GM19438 (cell line): ENCODE results near the gene CCDC185.

ENCODE experiments used
- ATAC-seq: cut with Tn5 transposase; IDR thresholded peaks from one replicate; pipeline ENCODE4 v1.9.1; 2021; ENCODE audit warnings: low read depth; ENCODE audit not compliant: unreplicated experiment

Gene CCDC185

DNA sequence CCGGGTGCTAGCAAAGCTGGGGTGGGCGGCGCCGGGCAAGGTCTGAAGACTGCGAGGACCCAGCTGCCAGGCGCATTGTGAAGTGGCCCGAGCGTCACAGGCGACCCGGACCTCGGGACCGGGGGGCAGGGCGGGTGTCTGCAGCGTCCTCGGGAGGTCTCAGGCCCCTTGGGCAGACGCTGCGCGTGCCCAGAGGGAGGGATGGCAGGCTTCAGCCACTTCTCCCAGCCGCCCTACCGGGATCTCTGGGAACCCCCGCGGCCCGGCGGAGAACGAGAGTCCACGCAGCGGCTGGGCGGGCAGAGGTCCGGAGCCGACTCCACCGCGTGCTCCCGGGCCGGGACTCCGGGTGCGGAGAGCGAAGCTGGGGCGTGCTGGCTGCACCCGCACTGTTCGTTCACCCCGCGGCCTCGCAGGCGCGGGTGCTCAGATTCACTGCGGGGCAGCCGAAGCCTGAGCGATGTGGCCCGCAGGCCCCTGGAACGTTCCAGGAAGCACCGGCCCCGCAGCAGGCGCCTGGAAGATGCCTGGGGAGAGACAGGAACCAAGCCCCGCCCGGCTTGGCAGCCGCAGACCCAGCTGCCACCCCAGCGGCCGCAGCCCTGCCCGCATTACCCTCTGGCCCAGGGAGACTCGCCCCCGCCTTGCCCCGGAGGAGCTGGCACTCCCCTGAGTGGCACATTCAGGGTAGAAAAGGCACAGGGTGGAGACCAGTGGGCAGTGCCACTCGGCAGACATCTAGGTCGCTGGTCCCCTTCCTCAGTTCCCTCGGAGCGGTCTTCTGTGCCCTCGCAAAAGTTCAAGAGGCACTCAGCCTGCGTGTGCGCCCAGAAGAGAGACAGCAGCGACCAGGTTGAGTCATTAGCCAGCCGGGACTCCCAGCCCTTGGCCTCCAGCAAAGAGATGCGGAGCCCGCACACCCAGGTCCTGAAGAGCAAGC is at the start of gene CCDC185:
TSS of gene CCDC185 (plus strand) at position 141 of the 940 bp plus-strand sequence. CDS start at position 202, 61 bp downstream.
- no peak for ATAC-seq

DNA sequence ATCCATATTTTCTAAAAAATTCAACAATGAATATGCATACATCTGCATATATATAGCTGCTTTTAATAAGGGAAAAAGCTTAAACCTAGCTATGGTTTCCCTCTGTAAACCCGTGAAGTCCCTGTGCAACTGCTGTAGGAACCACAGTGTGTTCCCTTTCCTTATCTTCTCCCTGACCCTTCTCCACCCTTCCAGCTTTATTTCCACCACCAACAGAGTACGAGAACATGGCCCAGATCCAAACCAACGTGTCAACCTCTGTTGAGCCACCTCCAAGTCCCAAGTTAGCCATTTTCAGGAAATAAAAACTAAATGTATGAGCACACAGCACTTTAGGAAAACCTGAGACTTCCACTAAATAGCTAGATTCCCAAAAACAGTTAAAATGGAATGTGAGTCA is 49.5 kb upstream of the CCDC185 start:
- ATAC-seq, result no peak

DNA sequence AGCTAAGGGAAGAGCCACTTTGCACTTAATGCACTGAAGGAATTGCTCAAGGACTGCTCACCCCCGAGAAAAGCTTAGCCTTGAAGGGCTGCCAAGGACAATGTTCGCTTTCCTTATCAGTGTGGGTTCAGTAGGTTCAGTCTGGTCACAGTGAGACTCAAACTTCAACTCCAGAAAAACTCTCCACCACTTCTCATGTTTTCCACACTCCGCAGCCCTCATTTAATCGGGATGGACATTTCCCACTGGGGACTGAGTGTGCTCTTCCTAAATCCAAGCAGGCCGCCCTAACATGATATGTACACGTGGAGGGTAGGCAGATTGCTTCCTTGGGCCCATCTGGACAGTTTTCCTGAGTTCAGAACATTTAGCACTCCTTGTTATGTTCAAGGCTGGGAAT is 48.7 kb upstream of the CCDC185 start:
- no peak for ATAC-seq

DNA sequence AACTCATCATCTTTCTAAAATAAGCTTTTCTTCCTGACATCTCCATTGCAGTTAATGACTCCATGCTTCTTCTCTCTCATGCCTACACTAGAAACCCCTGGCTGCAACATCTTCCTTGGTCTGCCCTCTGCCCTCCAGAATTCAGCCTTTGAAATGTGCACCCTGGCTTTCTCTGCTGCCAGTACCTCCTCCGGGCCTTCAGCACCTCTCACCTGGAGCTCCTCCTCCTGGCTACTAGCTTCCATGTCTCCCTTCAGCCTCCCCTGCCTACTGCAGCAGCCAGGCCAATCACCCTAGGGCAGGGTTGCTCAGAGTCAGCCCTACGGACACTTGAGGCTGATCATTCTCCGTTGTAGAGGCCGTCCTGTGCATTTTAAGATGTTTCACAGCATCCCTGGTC is 47.5 kb upstream of the CCDC185 start:
- ATAC-seq, result no peak

DNA sequence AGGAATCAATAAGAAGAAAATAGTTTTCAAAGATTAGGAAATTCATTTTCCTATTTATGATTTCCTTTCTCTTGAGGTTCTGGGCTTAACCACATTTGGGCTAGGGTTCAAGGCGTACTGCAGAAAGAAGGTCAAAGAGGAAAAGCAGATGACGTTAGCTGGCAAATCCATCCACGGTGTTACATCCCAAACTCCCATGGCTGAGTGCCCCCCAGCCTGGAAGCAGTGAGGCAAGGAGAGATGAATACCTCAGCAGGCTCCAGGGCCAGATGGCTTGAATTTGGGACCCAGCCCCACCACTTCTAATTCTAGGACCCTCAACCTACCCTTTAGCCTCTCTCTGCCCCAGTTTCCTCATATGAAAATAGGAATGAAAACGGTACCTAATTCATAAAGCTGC is 46.9 kb upstream of the CCDC185 start:
- no peak for ATAC-seq

DNA sequence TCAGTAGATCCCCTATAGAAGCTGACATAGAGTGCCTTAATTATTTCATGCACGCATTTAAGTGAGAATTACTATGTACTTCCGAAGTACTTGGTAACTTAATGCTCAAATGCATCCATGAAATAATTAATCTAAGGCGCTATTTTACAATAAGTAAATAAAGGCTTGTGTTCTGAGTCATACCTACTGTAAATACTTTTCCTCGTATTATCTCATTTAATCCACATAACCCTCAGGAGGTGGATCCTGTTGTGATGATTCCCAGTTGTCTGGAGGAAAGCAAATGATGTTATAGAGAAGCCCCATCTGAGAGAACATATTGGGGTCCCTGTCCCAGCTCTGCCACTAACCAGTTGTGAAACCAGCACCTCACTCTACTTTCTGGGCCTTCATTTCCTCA is 45.6 kb upstream of the CCDC185 start:
- no peak for ATAC-seq

DNA sequence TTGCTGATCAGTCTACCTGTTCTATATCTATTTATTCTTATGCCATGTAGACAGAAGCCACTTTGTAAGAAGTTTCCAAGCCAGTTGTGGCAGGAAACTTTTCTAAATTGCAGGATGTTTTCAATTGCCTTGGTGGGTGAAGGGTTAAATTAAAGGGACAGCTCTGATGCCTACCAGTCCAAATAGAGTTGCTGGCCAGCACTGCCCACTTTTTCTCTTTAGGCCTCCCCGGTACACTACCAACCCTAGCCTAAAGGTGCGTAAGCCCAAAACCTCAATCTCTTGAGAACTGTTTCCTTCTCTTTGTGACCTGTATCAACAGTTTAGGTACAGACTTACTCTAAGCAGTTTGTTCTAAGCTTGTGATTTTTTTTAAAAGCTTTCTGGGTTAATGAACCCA is 44.8 kb upstream of the CCDC185 start:
- ATAC-seq, result no peak

DNA sequence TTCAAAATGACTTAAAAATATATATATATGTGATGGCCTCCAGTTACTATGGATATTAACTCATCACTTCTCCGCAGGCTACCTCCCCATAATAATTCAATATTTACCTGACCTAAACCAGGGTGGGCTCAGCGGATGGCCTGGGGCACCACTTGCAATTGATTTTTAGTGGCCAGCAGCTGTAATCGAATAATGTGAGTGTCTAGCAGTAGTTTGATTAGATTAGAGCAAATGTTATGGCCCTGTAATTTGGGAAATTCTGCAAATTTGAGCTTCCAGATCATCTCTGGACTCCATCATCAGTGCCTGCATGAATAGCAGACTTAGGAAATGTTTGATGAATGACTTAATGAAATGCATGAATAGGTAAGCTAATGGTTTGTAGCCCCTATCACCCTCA is 44.0 kb upstream of the CCDC185 start:
- no peak for ATAC-seq

DNA sequence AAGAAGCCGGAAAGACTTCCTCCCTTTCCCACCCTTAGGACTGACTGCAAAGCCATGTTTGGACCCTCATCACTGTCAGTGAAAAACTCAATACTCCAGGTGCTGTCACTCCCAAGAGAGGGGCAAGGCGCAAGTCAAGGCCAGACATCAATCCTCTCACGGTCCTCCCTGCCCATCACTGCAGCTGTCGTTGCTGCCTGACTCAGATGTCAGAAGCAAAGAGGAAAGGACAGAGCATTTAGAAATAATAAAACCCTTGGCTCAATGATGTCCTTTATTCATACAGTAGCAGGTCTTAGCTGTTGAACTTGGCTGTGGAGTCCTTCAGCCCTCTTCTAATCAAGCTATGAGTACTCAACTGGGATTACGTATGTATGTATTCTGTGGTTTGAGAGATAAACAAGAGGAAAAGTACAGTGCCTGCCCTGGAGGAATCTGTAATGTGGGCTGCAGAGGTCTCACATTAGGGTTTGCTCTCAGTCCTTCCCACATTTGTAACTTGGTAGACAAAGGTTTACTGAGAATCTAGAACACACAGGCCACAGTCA is 42.8 kb upstream of the CCDC185 start:
- ATAC-seq, result no peak

DNA sequence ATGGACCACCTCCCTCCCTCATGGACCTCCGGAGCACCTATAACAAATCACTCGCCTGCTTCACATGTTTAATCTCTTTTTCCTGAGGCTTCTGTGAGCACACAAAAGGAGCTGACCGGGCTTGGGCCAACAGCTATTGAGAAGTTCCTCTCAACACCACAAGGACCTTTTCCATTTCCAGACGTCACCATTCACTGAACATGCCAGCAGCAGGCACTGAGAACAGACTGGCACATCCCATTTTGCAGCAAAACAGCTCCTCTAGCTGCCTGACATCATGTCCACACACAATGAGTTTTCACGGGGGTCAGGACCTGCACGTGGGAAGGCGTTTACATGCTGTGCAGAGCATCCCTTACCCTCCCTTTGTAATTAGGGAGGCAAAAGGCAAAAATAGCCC is 40.3 kb upstream of the CCDC185 start:
- ATAC-seq, result no peak

DNA sequence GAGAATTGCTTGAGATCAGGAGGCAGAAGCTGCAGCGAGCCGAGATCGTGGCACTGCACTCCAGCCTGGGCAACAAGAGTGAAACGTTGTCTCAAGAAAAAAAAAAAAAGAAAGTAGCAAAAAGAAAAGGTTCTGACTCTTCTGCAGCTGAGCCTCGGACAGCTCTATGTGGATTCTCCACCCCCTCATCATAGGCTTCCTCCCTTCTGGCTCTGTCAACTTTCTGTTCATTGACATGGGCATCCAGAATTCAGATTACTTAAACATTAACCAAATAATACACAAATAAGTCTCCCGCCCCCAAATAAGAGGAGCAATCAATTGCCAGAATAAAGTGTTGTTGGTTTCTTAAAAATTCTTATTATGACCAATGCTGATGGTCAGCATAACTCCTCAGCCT is 39.3 kb upstream of the CCDC185 start:
- ATAC-seq, result no peak

DNA sequence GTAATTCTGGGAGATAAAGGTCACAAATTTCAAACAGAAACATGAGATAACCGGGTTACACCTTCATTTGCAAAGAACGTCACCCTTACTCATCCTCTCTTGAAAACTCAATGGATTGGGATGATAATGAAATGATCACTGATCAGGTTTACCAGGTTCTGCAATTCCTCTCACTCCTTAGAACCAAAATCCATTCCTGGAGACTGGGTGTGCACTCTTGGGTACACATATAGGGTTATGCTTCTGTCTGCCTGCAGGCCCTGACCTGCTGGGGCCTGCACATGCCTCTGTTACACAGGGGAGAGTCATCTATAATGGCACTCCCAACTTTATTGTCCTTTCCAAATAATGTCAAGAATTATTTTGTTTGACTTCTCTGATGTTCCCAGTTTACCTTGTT is 37.5 kb upstream of the CCDC185 start:
- no peak for ATAC-seq

DNA sequence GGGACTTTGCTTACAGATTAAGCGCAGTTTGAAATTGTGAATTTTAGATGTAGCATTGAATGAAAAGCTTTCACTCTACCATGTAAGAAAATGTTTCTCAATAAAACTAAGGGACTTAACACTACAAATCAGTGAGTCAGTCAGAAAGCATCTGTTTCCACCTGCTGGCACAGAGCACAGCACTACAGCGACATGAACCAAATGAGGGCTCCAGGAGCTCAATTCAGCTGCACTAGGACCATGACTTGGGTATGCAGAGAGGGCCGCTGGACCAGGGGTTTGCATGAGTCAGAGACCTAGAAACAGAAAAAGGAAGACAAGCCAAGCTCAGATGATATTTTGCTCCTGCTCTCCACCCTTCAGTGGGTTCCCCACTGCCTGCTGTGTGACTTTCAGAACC is 34.4 kb upstream of the CCDC185 start:
- no peak for ATAC-seq

DNA sequence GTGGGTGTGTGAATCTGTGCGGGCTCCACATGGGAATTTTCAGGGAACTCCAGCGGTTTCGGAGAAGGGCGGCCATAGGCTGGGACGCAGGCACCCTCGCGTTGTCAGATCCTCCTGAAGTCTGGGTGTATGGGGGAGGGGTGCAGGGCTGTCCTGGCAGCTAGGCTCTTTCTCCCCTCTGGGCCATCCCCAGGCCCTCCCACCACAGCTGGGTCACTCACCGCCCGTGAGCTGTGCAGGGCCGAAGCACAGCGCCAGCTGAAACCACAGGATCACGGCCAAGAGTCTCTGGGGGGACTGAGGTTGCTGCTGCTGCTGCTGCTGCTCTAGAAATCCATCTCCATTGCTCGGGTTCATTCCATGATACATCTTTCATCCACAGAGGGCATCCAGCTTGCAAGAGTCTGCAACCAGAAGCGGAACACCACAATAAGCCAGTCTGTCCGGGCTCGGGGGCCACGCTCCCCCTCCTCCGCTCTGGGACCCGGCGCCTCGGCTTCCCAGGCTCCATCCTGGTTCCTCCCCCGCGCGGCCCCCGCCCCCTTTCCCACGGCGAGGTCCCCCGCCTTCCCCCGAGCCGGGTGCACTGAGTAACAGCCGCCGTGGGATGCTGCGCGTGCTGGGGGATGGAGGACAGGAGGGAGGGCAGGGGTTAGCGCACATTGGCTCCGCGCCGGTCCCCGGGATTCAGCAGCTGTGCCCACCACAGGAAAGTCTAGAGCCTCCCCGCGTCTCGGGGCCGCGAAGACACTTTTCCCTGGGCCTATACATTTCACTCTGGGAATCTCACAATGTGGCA is 30.0 kb upstream of the CCDC185 start:
- ATAC-seq, result no peak

DNA sequence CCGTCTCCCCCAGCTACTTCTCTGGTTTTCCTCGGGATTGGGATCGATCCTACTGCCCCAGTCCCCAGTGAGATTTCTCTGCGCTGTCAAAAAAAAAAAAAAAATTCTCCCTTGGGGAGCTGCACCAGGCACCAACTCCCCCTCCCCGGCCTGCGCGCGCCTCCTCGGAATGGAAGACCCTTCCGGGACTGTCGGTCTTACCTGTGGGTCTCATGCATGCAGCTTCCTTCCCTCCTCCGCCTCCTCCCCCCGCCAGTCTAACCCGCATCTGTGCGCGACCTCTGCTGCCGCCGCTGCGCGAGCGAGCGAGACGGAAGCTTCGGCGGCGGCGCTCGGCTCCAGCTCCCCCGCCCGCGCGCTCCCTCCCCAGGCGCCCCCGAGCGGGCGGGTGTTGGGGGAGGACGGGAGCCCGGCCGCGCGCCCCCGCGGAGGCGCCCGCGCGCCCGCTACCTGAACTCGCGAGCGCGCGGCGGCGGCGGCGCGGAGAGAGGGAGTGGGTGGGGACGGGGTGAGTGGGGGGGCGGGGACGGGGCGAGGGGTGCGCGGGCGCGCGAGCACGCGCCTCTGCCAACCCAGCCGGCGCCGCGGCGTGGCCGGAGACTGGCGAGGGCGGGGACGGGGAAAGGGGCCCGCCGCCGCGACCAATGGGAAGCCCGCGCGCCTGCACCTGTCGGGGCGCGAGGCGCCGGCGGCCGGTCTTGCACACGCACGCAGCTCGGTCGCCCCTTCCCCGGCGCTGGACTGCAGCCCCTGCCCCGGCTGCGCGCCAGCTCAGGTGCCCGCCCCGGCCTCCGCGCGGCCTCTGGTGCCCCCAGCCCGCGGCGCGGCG is 29.1 kb upstream of the CCDC185 start, which contains the start of gene SUSD4:
TSS of gene SUSD4 (minus strand) at position 321 of the 829 bp plus-strand sequence. CDS start 751 bp downstream, outside the sequence.
- no peak for ATAC-seq

DNA sequence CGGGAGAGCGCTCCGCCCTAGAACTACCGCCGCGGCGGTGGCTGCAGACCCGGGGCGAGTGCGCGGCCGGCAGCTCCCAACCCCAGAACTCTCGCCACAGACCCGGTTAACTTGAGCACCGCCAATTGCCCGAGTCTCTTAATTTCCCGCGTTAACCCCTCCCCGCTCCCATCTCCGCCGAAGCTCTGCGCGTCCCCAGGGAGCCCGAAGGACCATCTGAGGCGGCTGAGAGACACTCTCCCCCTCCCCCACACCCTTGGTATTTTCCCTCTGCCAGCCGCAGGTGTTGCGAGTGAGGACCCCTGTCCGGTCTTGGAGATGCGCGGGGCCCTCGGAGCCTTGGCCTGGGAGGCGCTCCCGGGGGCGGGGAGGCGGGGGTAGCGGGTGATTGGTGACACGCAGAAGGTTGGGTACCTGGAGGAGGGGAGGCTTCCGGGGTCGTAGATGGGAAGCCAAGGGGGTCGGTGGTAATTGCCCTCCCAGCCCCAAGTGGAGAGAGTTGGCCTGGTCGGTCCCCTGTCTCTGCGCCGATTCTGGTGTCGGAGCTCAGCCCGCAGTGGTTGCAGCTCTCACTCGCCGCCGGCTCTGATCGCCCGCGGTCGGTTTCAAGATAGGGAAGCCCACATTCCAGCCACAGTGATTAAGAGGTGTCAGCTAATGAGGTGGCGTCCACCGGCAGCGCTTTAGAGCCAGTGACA is 28.4 kb upstream of the CCDC185 start:
- no peak for ATAC-seq

DNA sequence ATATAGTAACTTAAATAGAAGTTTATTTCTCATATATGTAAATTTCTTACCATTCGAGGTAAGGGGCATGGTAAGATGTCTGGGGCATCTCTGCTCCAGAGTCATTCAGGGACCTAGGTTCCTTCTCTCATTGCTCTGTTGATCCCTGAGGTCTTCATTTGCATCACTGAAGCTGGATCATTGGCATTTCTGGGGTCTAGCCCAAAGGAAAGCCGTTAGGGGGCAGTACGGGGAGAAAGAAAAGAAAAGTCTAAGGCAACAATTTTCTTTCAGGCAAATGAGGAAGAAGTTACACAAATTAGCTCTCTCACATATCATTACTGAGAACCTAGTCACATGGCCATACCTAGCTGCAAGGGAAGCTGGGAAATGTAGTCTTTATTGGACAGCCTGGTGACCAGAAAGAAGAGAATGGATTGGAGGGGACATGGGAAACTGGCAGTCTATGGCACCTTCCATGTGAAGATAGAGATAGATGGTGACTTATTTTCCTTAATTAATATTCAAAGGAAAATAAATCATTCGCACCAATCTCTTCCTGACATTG is 19.1 kb upstream of the CCDC185 start:
- ATAC-seq, result no peak

DNA sequence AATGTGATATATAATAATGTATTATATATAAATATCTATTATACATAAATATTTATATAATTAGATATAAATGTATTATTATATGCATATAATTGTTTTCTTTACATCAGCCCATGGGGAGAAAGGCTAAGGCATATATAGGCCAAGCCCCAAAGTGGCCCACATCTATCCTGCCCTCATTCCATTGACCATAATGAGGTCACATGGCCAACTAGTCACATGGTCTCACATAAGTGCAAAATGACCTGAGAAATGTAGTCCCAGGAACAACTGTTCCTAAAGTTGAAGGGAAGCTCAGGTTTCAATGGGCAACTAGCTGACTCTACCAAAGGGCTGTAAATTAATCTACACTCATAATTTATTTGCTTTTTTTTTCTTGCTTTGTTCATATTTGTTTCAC is 14.5 kb upstream of the CCDC185 start:
- ATAC-seq, result no peak

DNA sequence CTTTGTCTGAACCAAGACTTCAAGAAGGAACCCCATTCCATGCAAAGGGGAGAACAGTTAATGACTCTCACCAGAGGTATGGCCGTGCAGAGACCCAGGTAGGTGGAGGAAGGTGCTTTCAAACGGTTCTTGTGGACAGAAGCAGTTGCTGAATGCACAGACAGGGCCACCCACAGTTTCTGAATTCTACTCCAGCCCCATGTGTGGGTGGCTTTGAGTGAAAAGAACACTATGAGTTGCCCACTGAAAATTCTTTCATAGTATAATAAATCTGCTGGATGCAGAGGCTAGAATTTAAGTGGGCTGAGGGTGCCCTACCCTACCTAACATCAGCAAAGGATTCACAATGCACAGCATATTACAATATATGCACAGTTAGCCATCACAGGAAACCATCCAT is 7.2 kb upstream of the CCDC185 start:
- ATAC-seq, result no peak

DNA sequence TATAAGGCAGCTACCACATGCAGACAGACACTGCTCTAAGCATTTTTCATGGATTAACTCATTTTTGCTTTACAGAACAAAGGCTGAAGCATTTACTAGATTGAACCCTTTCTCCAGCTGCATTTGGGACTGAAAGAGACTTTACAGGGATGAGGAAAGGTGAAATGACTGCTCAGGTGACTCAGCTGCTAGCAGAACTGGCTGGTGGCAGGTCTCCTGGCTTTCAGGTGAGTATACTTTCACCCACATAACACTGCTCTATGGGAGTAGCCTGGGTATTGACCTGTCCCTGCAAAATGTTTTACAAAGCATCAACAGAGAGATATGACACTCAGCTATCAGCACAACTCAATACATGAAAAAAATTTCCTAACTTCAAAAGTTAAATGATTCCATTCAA is 2.6 kb upstream of the CCDC185 start:
- ATAC-seq, result no peak
